PC-3 (cell line): ENCODE data around the gene ARAP3. TPM values are rescaled to one million over a fixed set of nuclear protein-coding genes. Genes with fewer than 3 reads are reported as not detected.

Source experiments
- ATAC-seq: fragments of 200-7000 bp; cut with Tn5 transposase; 2 replicates; pipeline ENCODE4 v1.9.1; 2020; ENCODE audit warnings: mild to moderate bottlenecking, moderate library complexity
- BruUV-seq: library from RNA; stranded (reverse); fragments of 400-500 nt; replicated peaks from 2 replicates; lab custom pipeline; 2021; lab: Mats Ljungman, UMichigan
- CTCF ChIA-PET: fragments of 300-600 bp; sonication (Branson Sonifier 250); formaldehyde crosslinking; loops from one replicate; lab custom pipeline; 2022; ENCODE audit warnings: antibody characterized with exemption; lab: Charles Lee
- POLR2A ChIA-PET: fragments of 300-600 bp; sonication (Branson Sonifier 250); formaldehyde crosslinking; loops from one replicate; lab custom pipeline; 2022; ENCODE audit warnings: antibody characterized with exemption; ENCODE audit not compliant: unreplicated experiment; lab: Charles Lee
- DNase-seq: peaks from one replicate; pipeline ENCODE4 v3.0.0-alpha.2; 2015
- H2AFZ ChIP-seq: fragments of 300-600 bp; sonication (generic); 2 replicates; pipeline ENCODE4 v1.6.0; 2016; ENCODE audit warnings: antibody characterized with exemption, low read length
- H3F3A ChIP-seq: fragments of 300-600 bp; sonication (generic); one replicate; pipeline ENCODE4 v1.6.0; 2017; ENCODE audit warnings: antibody characterized with exemption, low read length, control low read depth, mild to moderate bottlenecking; ENCODE audit not compliant: unreplicated experiment
- H3K27ac ChIP-seq: fragments of 300-600 bp; sonication (generic); 2 replicates; pipeline ENCODE4 v1.5.1; 2016; ENCODE audit warnings: mild to moderate bottlenecking, low read length
- H3K27me3 ChIP-seq: fragments of 300-600 bp; sonication (generic); 2 replicates; pipeline ENCODE4 v1.6.1; 2016; ENCODE audit warnings: low read length, mixed read lengths
- H3K36me3 ChIP-seq: fragments of 300-600 bp; sonication (generic); 2 replicates; pipeline ENCODE4 v1.6.1; 2016; ENCODE audit warnings: low read depth, mixed run types, low read length, mixed read lengths
- H3K4me1 ChIP-seq: fragments of 300-600 bp; sonication (generic); 2 replicates; pipeline ENCODE4 v1.5.1; 2016; ENCODE audit warnings: low read length; ENCODE audit not compliant: insufficient read depth
- H3K4me2 ChIP-seq: fragments of 300-600 bp; sonication (generic); 2 replicates; pipeline ENCODE4 v1.6.0; 2016; ENCODE audit warnings: low read length
- H3K4me3 ChIP-seq: fragments of 300-600 bp; sonication (generic); 2 replicates; pipeline ENCODE4 v1.5.1; 2016; ENCODE audit warnings: mild to moderate bottlenecking, low read length, mixed read lengths
- H3K79me2 ChIP-seq: fragments of 300-600 bp; sonication (generic); 2 replicates; pipeline ENCODE4 v1.6.1; 2017; ENCODE audit warnings: low read length, mixed read lengths
- H3K9ac ChIP-seq: fragments of 300-600 bp; sonication (generic); 2 replicates; pipeline ENCODE4 v1.6.0; 2016; ENCODE audit warnings: mild to moderate bottlenecking, low read length
- H3K9me2 ChIP-seq: fragments of 300-600 bp; sonication (generic); replicated peaks from 2 replicates; pipeline ENCODE4 v1.6.1; 2016; ENCODE audit warnings: mixed run types, low read length, mixed read lengths
- H3K9me3 ChIP-seq: fragments of 300-600 bp; sonication (generic); 2 replicates; pipeline ENCODE4 v1.6.1; 2016; ENCODE audit warnings: low read length, mixed read lengths
- H4K20me1 ChIP-seq: fragments of 300-600 bp; sonication (generic); 2 replicates; pipeline ENCODE4 v1.6.1; 2016; ENCODE audit warnings: low read length, mixed read lengths
- CTCF ChIP-seq: fragments of 300-600 bp; sonication (generic); conservative IDR thresholded peaks from 2 replicates; pipeline ENCODE4 v1.5.1; 2017; ENCODE audit warnings: antibody characterized with exemption, low read depth, mild to moderate bottlenecking, low read length
- EZH2 ChIP-seq: fragments of 300-600 bp; sonication (generic); IDR thresholded peaks from one replicate; pipeline ENCODE4 v1.6.1; 2017; ENCODE audit warnings: antibody characterized with exemption, mild to moderate bottlenecking, low read length; ENCODE audit not compliant: unreplicated experiment
- EZH2phosphoT487 ChIP-seq: fragments of 300-600 bp; sonication (generic); IDR thresholded peaks from 2 replicates; pipeline ENCODE4 v1.6.1; 2018; ENCODE audit warnings: mild to moderate bottlenecking, antibody characterized with exemption, low read length, borderline replicate concordance
- intact Hi-C: fragments of 100-400 bp; cut with micrococcal nuclease; formaldehyde crosslinking; loops from 2 replicates; pipeline ENCODE4 v1.9.0; 2023
- total RNA-seq: library from RNA; depleted of rRNA; stranded (reverse); fragments of >200 nt; gene quantifications from 2 replicates; pipeline ENCODE4 v1.2.3, GENCODE V29; 2014

ARAP3 gene
- total RNA-seq, 1 experiment from 2014 or later: 7.1 TPM

GRCh38 chr5:141650851-141651727, 30.9 kb downstream of the ARAP3 start, which contains the start of gene FCHSD1:
Gene FCHSD1 (minus strand): TSS chr5:141651418. CDS start chr5:141651368, 50 bp downstream.
- ATAC-seq (peak; percentile 93), DNase-seq (peak; percentile 70)
- Histone ChIP-seq H3K4me1 (peaks cover 20% of the 10 kb centered on the region; the same call in 1 of the 2 replicates), H3K9me2 (no peaks in the 10 kb centered on the region), H3K27me3 (no peaks in the 10 kb centered on the region), H3K9ac (peak within 1 kb of the TSS; percentile 33), H3K4me2 (peak within 1 kb of the TSS; percentile 78), H3K79me2 (no peaks in the 10 kb centered on the region), H3F3A (no peaks in the 10 kb centered on the region), H4K20me1 (no peaks in the 10 kb centered on the region), H2AFZ (peak within 1 kb of the TSS; percentile 62; the same call in 1 of the 2 replicates), H3K27ac (no peak within 1 kb of the TSS), H3K9me3 (no peaks in the 10 kb centered on the region), H3K36me3 (no peaks in the 10 kb centered on the region), H3K4me3 (peak within 1 kb of the TSS; percentile 72)
- TF ChIP-seq EZH2: no peak
- no peak for TF ChIP-seq EZH2phosphoT487
- no peak for TF ChIP-seq CTCF
- BruUV-seq: TSS peak; percentile 61
- intact Hi-C loops: no loop called here
- ChIA-PET CTCF (interaction anchor here (0.8 to 1.2 kb wide), 2 partner anchors 18 to 59 kb away, joined by 4 to 5 read pairs; no protein-coding TSS in a partner anchor), POLR2A (interaction anchor here (0.6 kb wide), 1 partner anchor 14 kb away, joined by 4 read pairs; the partner anchor contains the start of genes HDAC3 and RELL2)

GRCh38 chr5:141649972-141650371, 32.1 kb downstream of the ARAP3 start:
- no TSS peak for BruUV-seq
- no peak overlapping the region for H3K9ac ChIP-seq
- intact Hi-C loops: no loop called here
- TF ChIP-seq EZH2: no peak
- TF ChIP-seq EZH2phosphoT487: no peak
- TF ChIP-seq CTCF: no peak
- POLR2A ChIA-PET: no interaction called here
- no peak overlapping the region for H3K4me2 ChIP-seq
- DNase-seq (no peak), ATAC-seq (no peak)
- CTCF ChIA-PET: no interaction called here
- no peak overlapping the region for H2AFZ ChIP-seq
- H3K9me3 ChIP-seq: no peaks in the 10 kb centered on the region
- H3K79me2 ChIP-seq: no peaks in the 10 kb centered on the region
- H3K27ac ChIP-seq: no peak overlapping the region
- H3K36me3 ChIP-seq: no peaks in the 10 kb centered on the region
- no peaks in the 10 kb centered on the region for H3F3A ChIP-seq
- H3K27me3 ChIP-seq: no peaks in the 10 kb centered on the region
- H4K20me1 ChIP-seq: no peaks in the 10 kb centered on the region
- peaks cover 20% of the 10 kb centered on the region; the same call in 1 of the 2 replicates for H3K4me1 ChIP-seq
- no peaks in the 10 kb centered on the region for H3K9me2 ChIP-seq
- H3K4me3 ChIP-seq: no peak overlapping the region
